22Rv1 (cell line): ENCODE data around the gene CAPN1.

Experiments
- H3K27ac ChIP-seq: fragments of 450-650 bp; 2 replicates; pipeline ENCODE4 v1.5.1; 2017
- CTCF ChIP-seq: fragments of 450-650 bp; IDR thresholded peaks from 2 replicates; pipeline ENCODE4 v1.5.1; 2017; ENCODE audit warnings: mild to moderate bottlenecking
- ZFX ChIP-seq: fragments of 450-650 bp; IDR thresholded peaks from 2 replicates; pipeline ENCODE4 v1.6.1; 2017; ENCODE audit warnings: antibody characterized with exemption, borderline replicate concordance

CAPN1 gene

DNA sequence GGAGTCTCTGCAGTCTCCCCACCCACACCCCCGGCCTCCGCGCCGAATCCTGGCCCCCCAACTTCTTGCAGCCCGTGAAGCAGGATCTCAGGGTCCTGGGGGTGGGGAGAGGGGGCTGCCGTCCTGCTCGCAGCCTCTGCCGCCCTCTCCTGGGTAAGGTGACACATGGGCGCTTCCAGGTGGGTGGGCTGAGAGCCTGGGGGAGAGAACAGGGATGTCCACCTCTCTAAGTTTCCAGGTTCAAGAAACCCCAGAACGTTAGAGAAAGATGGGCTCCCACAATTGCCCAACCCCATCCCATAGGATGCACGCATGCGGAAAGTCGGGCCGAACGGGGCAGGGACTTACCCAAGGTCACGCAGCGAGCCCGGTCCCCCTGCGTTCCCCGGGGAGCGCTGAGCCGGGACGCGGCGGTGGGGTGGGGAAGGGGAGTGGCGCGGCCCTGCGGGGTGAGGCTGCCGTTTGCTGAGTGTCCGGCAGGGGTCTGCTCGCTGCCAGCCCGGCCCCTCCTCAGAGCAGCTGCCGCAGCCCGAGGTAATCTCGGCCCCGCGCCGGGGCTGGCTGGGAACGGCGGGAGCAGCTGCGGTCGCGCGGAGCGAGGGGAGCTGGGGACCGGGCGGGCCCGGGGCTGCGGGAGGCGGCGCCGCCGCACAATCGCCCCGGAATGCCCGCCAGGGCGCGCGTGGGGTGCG is 705 bp upstream of the CAPN1 start:
- H3K27ac ChIP-seq, result peak overlapping the region; percentile 78
- TF ChIP-seq ZFX, result no peak
- peak; percentile 72 for TF ChIP-seq CTCF

DNA sequence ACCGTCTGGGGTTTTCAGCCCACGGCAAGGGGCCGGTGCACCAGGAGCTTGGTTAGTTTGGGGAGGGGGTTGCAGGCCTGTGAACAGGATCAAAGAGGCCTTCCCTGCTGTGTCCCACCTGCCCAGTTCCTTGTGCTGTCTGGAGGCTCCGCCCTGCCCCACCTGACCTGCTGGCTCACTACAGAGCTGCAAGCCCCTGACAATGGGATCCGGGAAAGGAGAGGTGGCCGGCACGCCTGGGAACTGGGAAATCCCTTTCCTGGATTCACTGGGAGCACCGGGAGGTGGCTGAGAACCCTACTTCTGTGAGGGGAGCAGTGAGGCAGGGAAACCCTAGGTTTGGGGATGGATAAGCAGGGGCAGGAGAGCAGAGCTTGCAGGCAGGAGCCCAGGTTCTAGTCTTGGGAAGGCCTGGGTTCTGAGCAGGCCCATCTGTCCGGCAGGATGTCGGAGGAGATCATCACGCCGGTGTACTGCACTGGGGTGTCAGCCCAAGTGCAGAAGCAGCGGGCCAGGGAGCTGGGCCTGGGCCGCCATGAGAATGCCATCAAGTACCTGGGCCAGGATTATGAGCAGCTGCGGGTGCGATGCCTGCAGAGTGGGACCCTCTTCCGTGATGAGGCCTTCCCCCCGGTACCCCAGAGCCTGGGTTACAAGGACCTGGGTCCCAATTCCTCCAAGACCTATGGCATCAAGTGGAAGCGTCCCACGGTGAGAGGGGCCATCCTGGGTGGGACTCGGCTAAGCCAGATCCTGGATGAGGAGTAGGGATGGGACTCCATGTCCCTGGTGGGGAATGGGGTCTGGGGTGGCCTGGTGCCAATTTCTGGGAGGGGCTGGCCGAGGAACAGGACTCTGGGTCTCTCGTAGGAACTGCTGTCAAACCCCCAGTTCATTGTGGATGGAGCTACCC is 786 bp downstream of the CAPN1 start:
- H3K27ac ChIP-seq, result peak overlapping the region; percentile 78
- no peak for TF ChIP-seq CTCF
- TF ChIP-seq ZFX, result no peak

DNA sequence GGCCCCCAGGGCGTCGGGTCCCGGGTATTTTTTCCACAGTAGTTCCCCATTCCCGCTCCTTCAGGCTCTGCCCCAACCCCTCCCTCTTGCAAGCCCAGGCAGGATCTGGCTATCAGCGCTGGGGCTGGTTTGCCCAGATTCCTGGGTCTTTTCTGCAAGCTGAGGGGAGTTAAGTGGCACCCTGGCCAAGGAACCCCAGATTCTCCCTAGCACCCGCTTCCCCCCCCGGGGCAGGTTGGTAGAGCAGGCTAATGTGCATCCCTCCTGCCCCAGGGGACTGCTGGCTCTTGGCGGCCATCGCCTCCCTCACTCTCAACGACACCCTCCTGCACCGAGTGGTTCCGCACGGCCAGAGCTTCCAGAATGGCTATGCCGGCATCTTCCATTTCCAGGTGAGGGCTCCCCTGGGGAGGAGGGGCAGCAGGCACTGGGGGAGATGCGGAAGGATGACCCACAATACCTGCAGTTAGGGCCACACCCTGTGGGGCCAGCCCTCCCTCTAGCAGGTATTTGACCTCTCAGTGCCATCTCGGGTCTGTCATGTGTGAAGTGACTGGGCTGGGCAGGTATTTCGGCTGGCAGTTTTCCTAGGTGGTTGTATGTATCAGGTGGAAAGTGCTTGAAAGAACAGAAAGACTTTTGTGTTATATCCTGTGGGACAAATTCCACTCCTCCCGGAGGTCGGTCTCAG is 1.6 kb downstream of the CAPN1 start:
- 0 out of 2 replicates have a peak overlapping the region, but pooled peaks have one; percentile 7 for H3K27ac ChIP-seq
- TF ChIP-seq CTCF (no peak), ZFX (no peak)

DNA sequence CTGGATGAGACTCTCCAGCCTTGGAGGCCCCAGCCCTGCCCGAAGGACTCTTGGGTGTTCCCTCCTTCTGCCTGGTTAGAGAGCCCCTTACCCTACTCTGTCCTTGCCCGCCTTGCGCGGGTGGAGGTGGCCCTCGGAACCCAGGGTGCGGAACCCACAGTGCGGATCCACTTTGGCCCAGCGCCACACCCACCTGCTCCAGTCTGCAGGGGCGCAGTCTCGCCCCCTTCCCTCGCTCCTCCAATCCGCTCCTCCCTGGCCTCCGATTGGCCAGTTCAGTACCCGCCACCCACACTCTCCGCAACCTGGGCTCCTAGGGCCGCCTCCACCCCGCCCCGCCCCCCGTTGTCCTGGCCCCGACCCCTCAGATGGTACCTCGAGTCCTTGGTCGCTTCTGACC is 2.4 kb downstream of the CAPN1 start:
- no peak for TF ChIP-seq ZFX
- no peak for TF ChIP-seq CTCF
- H3K27ac ChIP-seq, result no peak overlapping the region

DNA sequence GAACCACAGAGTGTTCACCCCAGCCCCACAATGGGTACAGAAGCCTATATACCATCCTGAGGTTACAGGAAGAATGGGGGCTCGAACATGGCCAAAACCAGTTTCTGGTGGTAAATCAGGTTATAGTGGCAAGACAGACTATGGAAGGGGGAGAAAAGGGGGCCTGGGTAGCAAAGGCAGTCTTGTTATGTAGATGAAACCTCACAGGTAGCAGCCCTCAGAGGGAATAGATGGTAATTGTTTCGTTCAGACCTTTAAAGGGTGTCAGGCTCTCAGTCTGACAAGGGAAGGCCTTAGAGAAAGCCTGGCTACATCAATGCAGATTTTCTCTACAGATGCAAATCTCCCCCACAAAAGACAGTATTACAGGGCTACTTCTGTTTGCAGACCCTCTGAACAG is 3.4 kb downstream of the CAPN1 start:
- TF ChIP-seq CTCF (no peak), ZFX (no peak)

GRCh38 chr11:65185869-65186341 is 4.2 kb downstream of the CAPN1 start:
- H3K27ac ChIP-seq, result no peak overlapping the region
- TF ChIP-seq ZFX (no peak), CTCF (no peak)

More for the DNA sequence above, 3.4 kb downstream of the CAPN1 start:
- no peak overlapping the region for H3K27ac ChIP-seq
